H1 (cell line): ENCODE data around the gene SLC6A6.

ENCODE experiments used
- RXRA ChIP-seq: IDR thresholded peaks from 2 replicates; pipeline ENCODE4 v1.6.1; 2011; ENCODE audit warnings: low read depth, mild to moderate bottlenecking, low read length, moderate library complexity; ENCODE audit not compliant: insufficient read depth
- SIRT6 ChIP-seq: IDR thresholded peaks from one replicate; pipeline ENCODE4 v1.7.1; 2012; ENCODE audit warnings: low read length, inconsistent platforms
- USF2 ChIP-seq: IDR thresholded peaks from 2 replicates; pipeline ENCODE4 v1.6.1; 2011; ENCODE audit warnings: low read length, improper control_type of control experiment

GRCh38 chr3:14397531-14397930 lies 4.9 kb upstream of the SLC6A6 start:
- TF ChIP-seq SIRT6 = no peak
- no peak for TF ChIP-seq RXRA
- no peak for TF ChIP-seq USF2
